Cardiac muscle cell (in vitro differentiated cells and primary cell): ENCODE measurements around the gene RGS18. TPM values are rescaled to one million over a fixed set of nuclear protein-coding genes. Genes with fewer than 3 reads are reported as not detected.

Source experiments
- DNase-seq, 2 donors: peaks; one replicate each; pipeline versions ENCODE4 v3.0.0 to v3.0.0-alpha.2; 2010 to 2017; ENCODE audit warnings: low read depth in 1 of 2, low spot score in 1 of 2
- H3K27ac ChIP-seq: fragments of 200-600 bp; sonication (generic); 2 replicates; pipeline ENCODE4 v1.5.1; 2016
- H3K27me3 ChIP-seq: fragments of 200-600 bp; sonication (generic); 2 replicates; pipeline ENCODE4 v1.6.0; 2016; ENCODE audit warnings: control low read depth
- H3K36me3 ChIP-seq: fragments of 200-600 bp; sonication (generic); 2 replicates; pipeline ENCODE4 v1.5.1; 2016; ENCODE audit warnings: control low read depth
- H3K4me1 ChIP-seq: fragments of 200-600 bp; sonication (generic); 2 replicates; pipeline ENCODE4 v1.8.1; 2017; ENCODE audit warnings: low read depth, mild to moderate bottlenecking, mixed run types
- H3K4me3 ChIP-seq: fragments of 200-600 bp; sonication (generic); 2 replicates; pipeline ENCODE4 v1.5.1; 2016; ENCODE audit warnings: mild to moderate bottlenecking
- H3K9me3 ChIP-seq: fragments of 200-600 bp; sonication (generic); 2 replicates; pipeline ENCODE4 v1.5.1; 2017; ENCODE audit warnings: low read depth, mild to moderate bottlenecking, control low read depth
- polyA plus RNA-seq: library from polyadenylated mRNA; unstranded; fragments of >200 nt; fragmentation: Nextera tagmentation; extraction: Ambion mirVana; gene quantifications from 2 replicates; pipeline ENCODE4 v1.2.1, GENCODE V29; 2016
- total RNA-seq: library from RNA; depleted of rRNA; stranded (reverse); fragments of >200 nt; gene quantifications from 2 replicates; pipeline ENCODE4 v1.2.3, GENCODE V29; 2016
- TF ChIP-seq, protein P1 (sequence below): IDR thresholded peaks from 2 replicates; pipeline ENCODE4 v1.5.1; 2012; ENCODE audit warnings: low read depth, mild to moderate bottlenecking, low read length

The RGS18 gene
- total and polyA plus RNA-seq, 2 experiments from 2014 or later: not detected

DNA sequence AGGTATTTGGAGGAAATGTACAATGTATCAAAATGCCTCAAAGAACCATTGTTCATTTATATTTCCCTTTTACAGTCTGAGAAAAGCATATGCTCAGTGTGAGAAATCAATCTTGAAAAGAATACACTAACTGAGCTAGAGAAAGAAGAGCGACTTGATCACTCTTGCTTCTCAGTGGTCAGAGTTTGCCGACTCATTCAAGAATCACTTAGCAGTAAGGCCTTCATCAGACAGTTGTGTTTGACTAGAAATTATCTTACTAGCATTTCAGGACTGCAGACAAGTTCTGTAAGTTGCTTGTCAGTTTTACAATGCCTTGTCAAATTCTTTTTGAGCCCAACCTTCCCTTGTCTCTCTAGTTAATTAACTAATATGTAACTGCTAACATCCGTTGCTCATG, 12.9 kb downstream of the RGS18 start:
- TF ChIP-seq, protein P1, sequence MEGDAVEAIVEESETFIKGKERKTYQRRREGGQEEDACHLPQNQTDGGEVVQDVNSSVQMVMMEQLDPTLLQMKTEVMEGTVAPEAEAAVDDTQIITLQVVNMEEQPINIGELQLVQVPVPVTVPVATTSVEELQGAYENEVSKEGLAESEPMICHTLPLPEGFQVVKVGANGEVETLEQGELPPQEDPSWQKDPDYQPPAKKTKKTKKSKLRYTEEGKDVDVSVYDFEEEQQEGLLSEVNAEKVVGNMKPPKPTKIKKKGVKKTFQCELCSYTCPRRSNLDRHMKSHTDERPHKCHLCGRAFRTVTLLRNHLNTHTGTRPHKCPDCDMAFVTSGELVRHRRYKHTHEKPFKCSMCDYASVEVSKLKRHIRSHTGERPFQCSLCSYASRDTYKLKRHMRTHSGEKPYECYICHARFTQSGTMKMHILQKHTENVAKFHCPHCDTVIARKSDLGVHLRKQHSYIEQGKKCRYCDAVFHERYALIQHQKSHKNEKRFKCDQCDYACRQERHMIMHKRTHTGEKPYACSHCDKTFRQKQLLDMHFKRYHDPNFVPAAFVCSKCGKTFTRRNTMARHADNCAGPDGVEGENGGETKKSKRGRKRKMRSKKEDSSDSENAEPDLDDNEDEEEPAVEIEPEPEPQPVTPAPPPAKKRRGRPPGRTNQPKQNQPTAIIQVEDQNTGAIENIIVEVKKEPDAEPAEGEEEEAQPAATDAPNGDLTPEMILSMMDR: no peak
- no peak for DNase-seq
- H3K4me1 ChIP-seq: no peaks in the 10 kb centered on the region
- no peak overlapping the region for H3K4me3 ChIP-seq
- no peaks in the 10 kb centered on the region for H3K27me3 ChIP-seq
- no peaks in the 10 kb centered on the region for H3K9me3 ChIP-seq
- H3K36me3 ChIP-seq: no peaks in the 10 kb centered on the region
- H3K27ac ChIP-seq: no peak overlapping the region

DNA sequence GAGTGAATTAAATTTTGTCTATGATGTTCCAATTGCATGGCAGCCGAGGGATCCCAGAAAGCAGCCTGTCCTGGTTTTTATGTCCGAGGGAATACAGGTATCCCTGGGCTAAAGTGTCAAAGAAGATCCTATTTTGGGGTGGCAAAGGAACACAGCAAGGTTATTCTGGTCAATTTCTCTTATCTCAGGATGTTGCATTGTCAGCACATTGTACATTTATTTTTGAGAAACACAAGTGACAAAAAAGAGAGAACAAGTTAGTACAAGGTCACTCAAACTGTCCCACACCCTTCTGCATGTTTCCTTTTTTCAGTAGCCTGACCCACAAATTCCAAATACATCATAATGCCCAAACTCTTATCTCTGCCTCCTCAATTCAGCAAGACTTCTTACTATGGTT, 17.7 kb downstream of the RGS18 start:
- TF ChIP-seq, protein P1: no peak
- Histone ChIP-seq H3K27me3 (no peaks in the 10 kb centered on the region), H3K4me1 (no peaks in the 10 kb centered on the region), H3K4me3 (no peak overlapping the region), H3K9me3 (no peaks in the 10 kb centered on the region), H3K27ac (no peak overlapping the region), H3K36me3 (no peaks in the 10 kb centered on the region)
- no peak for DNase-seq

DNA sequence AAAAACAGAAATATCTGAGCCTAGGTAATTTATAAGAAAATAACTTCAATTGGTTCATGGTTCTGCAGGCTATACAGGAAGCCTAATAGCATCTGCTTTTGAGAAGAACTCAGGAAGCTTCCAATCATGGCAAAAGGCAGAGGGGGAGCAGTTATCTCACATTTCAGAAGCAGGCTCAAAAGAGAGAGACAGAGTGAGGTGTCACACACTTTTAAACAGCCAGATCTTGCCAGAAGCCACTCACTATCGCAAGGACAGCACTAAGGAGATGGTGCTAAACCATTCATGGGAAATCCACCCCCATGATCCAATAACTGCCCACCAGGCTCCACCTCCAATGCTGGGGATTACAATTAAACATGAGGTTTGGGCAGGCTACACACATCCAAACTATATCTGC, 25.5 kb downstream of the RGS18 start:
- TF ChIP-seq, protein P1: no peak
- Histone ChIP-seq H3K4me3 (no peak overlapping the region), H3K4me1 (no peaks in the 10 kb centered on the region), H3K27ac (no peak overlapping the region), H3K27me3 (no peaks in the 10 kb centered on the region), H3K9me3 (no peaks in the 10 kb centered on the region), H3K36me3 (no peaks in the 10 kb centered on the region)
- DNase-seq: no peak

DNA sequence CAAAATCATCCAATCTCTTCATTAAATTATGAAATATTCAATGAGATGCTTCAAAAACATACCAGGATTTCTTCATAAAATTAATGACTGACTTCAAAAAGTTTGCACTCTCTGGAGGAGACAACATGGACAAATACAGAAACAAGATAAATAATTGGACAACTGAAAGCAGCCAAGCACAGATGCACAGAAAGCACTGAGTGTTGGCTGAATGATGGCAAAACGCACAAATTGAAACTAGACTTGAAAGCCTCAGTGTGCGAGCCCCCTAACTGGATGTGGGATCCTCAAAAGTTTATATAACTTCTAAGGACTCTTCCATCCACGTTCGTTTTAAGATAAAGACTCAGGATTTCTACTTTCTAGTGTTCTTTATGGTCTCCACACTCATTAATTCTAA, 27.9 kb downstream of the RGS18 start:
- Histone ChIP-seq H3K4me1 (no peaks in the 10 kb centered on the region), H3K36me3 (no peaks in the 10 kb centered on the region), H3K27ac (no peak overlapping the region), H3K4me3 (no peak overlapping the region), H3K9me3 (no peaks in the 10 kb centered on the region), H3K27me3 (no peaks in the 10 kb centered on the region)
- TF ChIP-seq, protein P1: no peak
- no peak for DNase-seq

DNA sequence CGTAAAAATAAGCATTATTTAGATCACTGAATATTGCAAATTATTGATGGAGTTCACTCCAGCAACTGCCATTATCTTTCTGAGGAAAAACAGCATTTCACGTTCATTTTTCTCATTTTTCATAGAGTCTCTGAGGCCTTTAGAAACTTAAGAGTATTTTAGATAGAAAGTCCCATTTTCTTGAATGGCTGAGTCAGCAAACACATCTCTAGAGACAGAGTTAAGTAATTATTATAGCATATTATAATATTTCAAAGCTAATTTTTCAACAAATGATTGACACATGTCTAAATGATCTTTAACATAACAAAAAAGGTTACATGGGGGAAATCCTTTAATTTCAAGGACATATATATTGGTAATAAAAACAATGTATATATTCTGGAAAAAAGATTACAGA, 31.8 kb downstream of the RGS18 start:
- DNase-seq: no peak
- H3K4me3 ChIP-seq: no peak overlapping the region
- no peaks in the 10 kb centered on the region for H3K36me3 ChIP-seq
- no peaks in the 10 kb centered on the region for H3K9me3 ChIP-seq
- no peaks in the 10 kb centered on the region for H3K27me3 ChIP-seq
- TF ChIP-seq, protein P1: no peak
- no peak overlapping the region for H3K27ac ChIP-seq
- H3K4me1 ChIP-seq: no peaks in the 10 kb centered on the region

DNA sequence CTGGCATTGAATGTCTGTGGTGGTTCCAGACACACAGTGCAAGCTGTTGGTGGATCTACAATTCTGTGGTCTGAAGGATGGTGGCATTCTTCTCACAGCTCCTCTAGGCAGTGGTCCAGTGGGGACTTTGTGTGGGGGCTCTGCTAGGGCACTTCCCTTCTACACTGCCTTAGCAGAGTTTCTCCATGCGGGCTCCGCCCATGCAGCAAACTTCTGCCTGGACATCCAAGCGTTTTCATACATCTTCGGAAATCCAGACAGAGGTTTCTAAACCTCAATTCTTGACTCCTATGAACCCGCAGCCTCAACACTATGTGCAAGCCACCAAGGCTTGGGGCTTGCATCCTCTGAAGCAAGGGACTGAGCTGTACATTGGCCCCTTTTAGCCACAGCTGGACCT, 43.0 kb downstream of the RGS18 start:
- no peak for DNase-seq

More for the DNA sequence above, 43.0 kb downstream of the RGS18 start:
- Histone ChIP-seq H3K27me3 (no peaks in the 10 kb centered on the region), H3K4me1 (no peaks in the 10 kb centered on the region), H3K9me3 (no peaks in the 10 kb centered on the region), H3K4me3 (no peak overlapping the region), H3K36me3 (no peaks in the 10 kb centered on the region), H3K27ac (no peak overlapping the region)
- TF ChIP-seq, protein P1: no peak
